H1 (cell line): ENCODE measurements around the gene TNFAIP8L3. TPM values are rescaled to one million over a fixed set of nuclear protein-coding genes. Genes with fewer than 3 reads are reported as not detected.

Experiments
- CTCF ChIA-PET: fragments of 300-600 bp; sonication (Branson Sonifier 250); formaldehyde crosslinking; loops from one replicate; lab custom pipeline; 2021; ENCODE audit not compliant: partially characterized antibody; lab: Charles Lee
- POLR2A ChIA-PET: fragments of 300-600 bp; sonication (Branson Sonifier 250); formaldehyde crosslinking; loops from one replicate; lab custom pipeline; 2021; ENCODE audit warnings: inconsistent platforms; ENCODE audit not compliant: partially characterized antibody; lab: Charles Lee
- DNase-seq, 2 experiments: peaks; one replicate each; pipeline versions ENCODE4 v3.0.0 to v3.0.0-alpha.2; 2010 to 2022; ENCODE audit warnings: low spot score in 2 of 2, low read depth in 1 of 2, mixed read lengths in 1 of 2
- FAIRE-seq: peaks from 2 replicates; lab custom pipeline; 2011; peaks lifted over from hg19 to GRCh38; lab: Jason Lieb, UNC
- H2AFZ ChIP-seq: 2 replicates; pipeline ENCODE4 v1.8.1; 2012; ENCODE audit warnings: low read length, inconsistent platforms
- H2AK5ac ChIP-seq: 2 replicates; pipeline ENCODE4 v1.6.1; 2013; ENCODE audit warnings: low read depth, low read length
- H2BK120ac ChIP-seq: replicated peaks from 2 replicates; pipeline ENCODE3; 2013; ENCODE audit warnings: low read depth, low read length, inconsistent platforms
- H2BK12ac ChIP-seq: 2 replicates; pipeline ENCODE4 v1.6.1; 2013; ENCODE audit warnings: low read depth, low read length
- H2BK15ac ChIP-seq: 2 replicates; pipeline ENCODE4 v1.6.1; 2013; ENCODE audit warnings: low read length
- H2BK20ac ChIP-seq: 2 replicates; pipeline ENCODE4 v1.6.1; 2013; ENCODE audit warnings: low read length
- H2BK5ac ChIP-seq: 2 replicates; pipeline ENCODE4 v1.6.1; 2013; ENCODE audit warnings: low read depth, low read length
- H3K14ac ChIP-seq: 2 replicates; pipeline ENCODE4 v1.6.1; 2013; ENCODE audit warnings: inconsistent platforms; ENCODE audit not compliant: insufficient read length
- H3K18ac ChIP-seq: 2 replicates; pipeline ENCODE4 v1.6.1; 2013; ENCODE audit warnings: low read length; ENCODE audit errors: extremely low read depth
- H3K23ac ChIP-seq: 2 replicates; pipeline ENCODE4 v1.6.1; 2013; ENCODE audit warnings: inconsistent platforms; ENCODE audit not compliant: insufficient read length
- H3K23me2 ChIP-seq: 2 replicates; pipeline ENCODE4 v1.6.1; 2013; ENCODE audit warnings: low read depth, low read length
- H3K27ac ChIP-seq: 2 replicates; pipeline ENCODE4 v1.6.1; 2011; ENCODE audit warnings: low read depth, low read length, inconsistent platforms
- H3K27me3 ChIP-seq, 4 experiments: replicated peaks in 1 of 4; 1 replicate in 1 of 4; 2 replicates in 3 of 4; pipeline versions ENCODE4 v1.6.1 to v1.8.1; 2011 to 2013; ENCODE audit warnings: low read length in 3 of 4, mild to moderate bottlenecking in 3 of 4, inconsistent platforms in 2 of 4, mixed read lengths in 2 of 4, moderate library complexity in 1 of 4; ENCODE audit not compliant: control insufficient read depth in 3 of 4, insufficient read depth in 3 of 4; ENCODE audit errors: extremely low read depth in 1 of 4
- H3K36me3 ChIP-seq, 4 experiments: 2 replicates each; pipeline versions ENCODE4 v1.6.1 to v1.8.1; 2011 to 2013; ENCODE audit warnings: mild to moderate bottlenecking in 4 of 4, low read length in 3 of 4, moderate library complexity in 2 of 4, control low read depth in 1 of 4, inconsistent platforms in 1 of 4; ENCODE audit not compliant: insufficient read depth in 4 of 4, control insufficient read depth in 2 of 4
- H3K4ac ChIP-seq: replicated peaks from 2 replicates; pipeline ENCODE3; 2013; ENCODE audit warnings: low read length, low read depth, mixed read lengths, inconsistent platforms; ENCODE audit not compliant: insufficient read length
- H3K4me1 ChIP-seq, 4 experiments: replicated peaks in 1 of 4; 1 replicate in 1 of 4; 2 replicates in 3 of 4; pipeline versions ENCODE4 v1.6.1 to v1.8.1; 2011 to 2013; ENCODE audit warnings: low read length in 3 of 4, inconsistent platforms in 2 of 4, mixed read lengths in 1 of 4; ENCODE audit not compliant: insufficient read depth in 4 of 4, control insufficient read depth in 3 of 4
- H3K4me2 ChIP-seq, 2 experiments: 2 replicates each; pipeline versions ENCODE4 v1.6.1 to v1.8.1; 2011 to 2013; ENCODE audit warnings: low read depth in 2 of 2, low read length in 2 of 2, control low read depth in 1 of 2, inconsistent platforms in 1 of 2, mild to moderate bottlenecking in 1 of 2; ENCODE audit not compliant: insufficient read depth in 1 of 2
- H3K4me3 ChIP-seq, 4 experiments: fragments of 200-600, 300-600 bp in 1 of 4; sonication (generic), shearing (Covaris generic), sonication (Bioruptor Twin) in 1 of 4; 2 replicates each; pipeline versions ENCODE4 v1.5.1 to v1.8.1; 2011 to 2016; ENCODE audit warnings: low read length in 4 of 4, low read depth in 3 of 4, control low read depth in 2 of 4, inconsistent platforms in 2 of 4, mild to moderate bottlenecking in 2 of 4, mixed read lengths in 1 of 4, moderate library complexity in 1 of 4; ENCODE audit not compliant: insufficient read depth in 2 of 4; ENCODE audit errors: extremely low read depth in 1 of 4
- H3K56ac ChIP-seq: replicated peaks from 2 replicates; pipeline ENCODE3; 2013; ENCODE audit warnings: low read depth, mild to moderate bottlenecking, mixed read lengths, low read length, inconsistent platforms; ENCODE audit not compliant: insufficient read length
- H3K79me1 ChIP-seq: 2 replicates; pipeline ENCODE4 v1.6.1; 2013; ENCODE audit warnings: low read depth, low read length, control low read depth
- H3K79me2 ChIP-seq, 2 experiments: 2 replicates each; pipeline versions ENCODE4 v1.6.1 to v1.8.1; 2012 to 2013; ENCODE audit warnings: low read length in 2 of 2, mild to moderate bottlenecking in 2 of 2, inconsistent platforms in 1 of 2; ENCODE audit not compliant: insufficient read depth in 2 of 2, control insufficient read depth in 1 of 2
- H3K9ac ChIP-seq, 4 experiments: replicated peaks in 1 of 4; 1 replicate in 1 of 4; 2 replicates in 3 of 4; pipeline versions ENCODE4 v1.6.1 to v1.8.1; 2011 to 2013; ENCODE audit warnings: low read depth in 3 of 4, low read length in 3 of 4, control low read depth in 2 of 4, mild to moderate bottlenecking in 2 of 4, moderate library complexity in 2 of 4, inconsistent platforms in 1 of 4; ENCODE audit errors: extremely low read depth in 1 of 4
- H3K9me3 ChIP-seq, 2 experiments: 2 replicates each; pipeline versions ENCODE4 v1.6.1 to v1.8.1; 2012 to 2013; ENCODE audit warnings: mild to moderate bottlenecking in 2 of 2, moderate library complexity in 2 of 2, control low read depth in 1 of 2, inconsistent platforms in 1 of 2, low read depth in 1 of 2, low read length in 1 of 2, mixed read lengths in 1 of 2; ENCODE audit not compliant: insufficient read depth in 2 of 2
- H4K20me1 ChIP-seq, 2 experiments: replicated peaks in 1 of 2; 2 replicates each; pipeline versions ENCODE3 to v1.8.1; 2011 to 2013; ENCODE audit warnings: inconsistent platforms in 2 of 2, low read length in 2 of 2, mild to moderate bottlenecking in 1 of 2; ENCODE audit not compliant: insufficient read depth in 2 of 2, control insufficient read depth in 1 of 2
- H4K5ac ChIP-seq: 2 replicates; pipeline ENCODE4 v1.6.1; 2013; ENCODE audit warnings: low read length, low read depth, mixed read lengths, inconsistent platforms; ENCODE audit not compliant: insufficient read length
- H4K8ac ChIP-seq: 2 replicates; pipeline ENCODE4 v1.8.0; 2013; ENCODE audit warnings: mild to moderate bottlenecking, moderate library complexity, low read length, inconsistent platforms; ENCODE audit not compliant: insufficient read depth; ENCODE audit errors: extremely low read depth
- H4K91ac ChIP-seq: replicated peaks from 2 replicates; pipeline ENCODE3; 2013; ENCODE audit warnings: low read length, mixed read lengths, inconsistent platforms; ENCODE audit not compliant: insufficient read length
- BCL11A ChIP-seq, 2 experiments: IDR thresholded peaks; one replicate each; pipeline ENCODE4 v1.6.1; 2011; ENCODE audit warnings: low read depth in 2 of 2, low read length in 2 of 2, mild to moderate bottlenecking in 2 of 2
- CREB1 ChIP-seq: IDR thresholded peaks from 2 replicates; pipeline ENCODE4 v1.6.1; 2012; ENCODE audit warnings: inconsistent platforms
- EZH2 ChIP-seq: fragments of 200-600 bp; sonication (generic); IDR thresholded peaks from 2 replicates; pipeline ENCODE4 v1.7.1; 2012; ENCODE audit warnings: low read depth, mild to moderate bottlenecking, moderate library complexity, low read length, inconsistent platforms; ENCODE audit not compliant: severe bottlenecking
- HDAC6 ChIP-seq: IDR thresholded peaks from one replicate; pipeline ENCODE4 v1.7.1; 2012; ENCODE audit warnings: low read depth, mild to moderate bottlenecking, inconsistent platforms, low read length, moderate library complexity
- POLR2AphosphoS5 ChIP-seq: IDR thresholded peaks from 2 replicates; pipeline ENCODE4 v1.6.1; 2011; ENCODE audit warnings: low read depth, low read length
- RBBP5 ChIP-seq: IDR thresholded peaks from 2 replicates; pipeline ENCODE4 v1.7.1; 2012; ENCODE audit warnings: low read depth, mild to moderate bottlenecking, inconsistent platforms, low read length, moderate library complexity, borderline replicate concordance
- SAP30 ChIP-seq: fragments of 300-600 bp; sonication (generic); IDR thresholded peaks from 2 replicates; pipeline ENCODE4 v1.7.1; 2012; ENCODE audit warnings: low read length, moderate library complexity, mild to moderate bottlenecking, inconsistent platforms; ENCODE audit not compliant: insufficient read depth, insufficient replicate concordance
- TCF12 ChIP-seq: IDR thresholded peaks from 2 replicates; pipeline ENCODE4 v1.6.1; 2011; ENCODE audit warnings: low read depth, mild to moderate bottlenecking, low read length
- WGBS, 2 experiments: shearing (Covaris generic) in 1 of 2; methylation state at CpG; one replicate each; pipeline versions ENCODE4 v1.1.6 to v1.1.7; 2013 to 2015; ENCODE audit warnings: low lambda C conversion rate in 2 of 2, mixed read lengths in 2 of 2, inconsistent platforms in 1 of 2, low coverage in 1 of 2, missing lambda C conversion rate in 1 of 2; ENCODE audit not compliant: insufficient replicate concordance in 2 of 2, insufficient coverage in 1 of 2, insufficient read length in 1 of 2; ENCODE audit errors: extremely low coverage in 1 of 2, missing lambda C conversion rate in 1 of 2; 5-methylcytosine and 5-hydroxymethylcytosine counted together
- polyA plus RNA-seq, 7 experiments: library from polyadenylated mRNA; depleted of rRNA in 3 of 7; stranded (reverse) in 5 of 7; unstranded in 2 of 7; fragments of >200 nt in 5 of 7; fragments of 200-250 nt in 2 of 7; gene quantifications; 1 replicate in 5 of 7; 2 replicates in 1 of 7; 4 replicates in 1 of 7; pipeline versions ENCODE4 v1.2.1 to v1.2.3, GENCODE V29; 2011 to 2013; ENCODE audit warnings: missing spikeins in 2 of 7, mixed read lengths in 2 of 7
- total RNA-seq: library from RNA; stranded (reverse); fragmentation: NEBNext Ultra II Directional; extraction: Animal tissue kit (Norgen Biotek cat#: 25700); gene quantifications from 2 replicates; pipeline ENCODE4 v1.2.1, GENCODE V29; 2021

TNFAIP8L3 gene
- total and polyA plus RNA-seq, 2 of the 8 experiments (the other 6 are each of a cell fraction or from before 2014, with no cell fraction given): 0.23 to 0.67 TPM

- no peak overlapping the region for H3K4me3 ChIP-seq
- H3K9me3 ChIP-seq: no peaks in the 10 kb centered on the region
- H2BK20ac ChIP-seq: no peak overlapping the region
- ChIA-PET POLR2A (no interaction called here), CTCF (no interaction called here)
- H3K36me3 ChIP-seq: no peaks in the 10 kb centered on the region
- H4K8ac ChIP-seq: no peak overlapping the region
- H3K14ac ChIP-seq: no peak overlapping the region
- H3K4ac ChIP-seq: no peak overlapping the region
- H2BK12ac ChIP-seq: no peak overlapping the region
- H3K23ac ChIP-seq: no peak overlapping the region
- H3K27me3 ChIP-seq: no peaks in the 10 kb centered on the region
- H4K20me1 ChIP-seq: no peaks in the 10 kb centered on the region
- H3K18ac ChIP-seq: no peak overlapping the region
- H3K79me1 ChIP-seq: no peaks in the 10 kb centered on the region
- H2AK5ac ChIP-seq: no peak overlapping the region
- no peak overlapping the region for H4K91ac ChIP-seq
- DNase-seq: no peak
- no peak overlapping the region for H2BK15ac ChIP-seq
- H2BK120ac ChIP-seq: no peak overlapping the region
- H4K5ac ChIP-seq: no peak overlapping the region
- H3K56ac ChIP-seq: no peak overlapping the region
- H3K27ac ChIP-seq: no peak overlapping the region
- no peak overlapping the region for H2BK5ac ChIP-seq
- 86% methylated on average over 1 of the region's 1 CpG; no CpG with 5 or more reads in 1 of the 2 experiments for WGBS, 2 experiments
- H3K4me2 ChIP-seq: no peak overlapping the region
- no peaks in the 10 kb centered on the region for H3K23me2 ChIP-seq
- H3K79me2 ChIP-seq: no peaks in the 10 kb centered on the region
- FAIRE-seq: no peak
- H2AFZ ChIP-seq: no peak overlapping the region
- H3K4me1 ChIP-seq: no peaks in the 10 kb centered on the region; a peak in 1 of 7 replicates
- no peak overlapping the region for H3K9ac ChIP-seq
- TF ChIP-seq BCL11A (IDR thresholded peaks at IDR 0.05; ENCODE audit: low read depth in 2 of 2, low read length in 2 of 2): no peak
- no peak for TF ChIP-seq HDAC6
- TF ChIP-seq TCF12: no peak
- no peak for TF ChIP-seq POLR2AphosphoS5
- no peak for TF ChIP-seq CREB1
- TF ChIP-seq EZH2: no peak
- no peak for TF ChIP-seq RBBP5
- no peak for TF ChIP-seq SAP30
Measured at GRCh38 chr15:51117270-51117669, 22.6 kb upstream of the TNFAIP8L3 start.
